NCI-H524 (cell line): ENCODE measurements around the gene ENDOV.

Source experiments
- DNase-seq, 2 experiments: peaks; one replicate each; lab custom pipeline; 2025; lab: John Stamatoyannopoulos, UW

Gene ENDOV

DNA sequence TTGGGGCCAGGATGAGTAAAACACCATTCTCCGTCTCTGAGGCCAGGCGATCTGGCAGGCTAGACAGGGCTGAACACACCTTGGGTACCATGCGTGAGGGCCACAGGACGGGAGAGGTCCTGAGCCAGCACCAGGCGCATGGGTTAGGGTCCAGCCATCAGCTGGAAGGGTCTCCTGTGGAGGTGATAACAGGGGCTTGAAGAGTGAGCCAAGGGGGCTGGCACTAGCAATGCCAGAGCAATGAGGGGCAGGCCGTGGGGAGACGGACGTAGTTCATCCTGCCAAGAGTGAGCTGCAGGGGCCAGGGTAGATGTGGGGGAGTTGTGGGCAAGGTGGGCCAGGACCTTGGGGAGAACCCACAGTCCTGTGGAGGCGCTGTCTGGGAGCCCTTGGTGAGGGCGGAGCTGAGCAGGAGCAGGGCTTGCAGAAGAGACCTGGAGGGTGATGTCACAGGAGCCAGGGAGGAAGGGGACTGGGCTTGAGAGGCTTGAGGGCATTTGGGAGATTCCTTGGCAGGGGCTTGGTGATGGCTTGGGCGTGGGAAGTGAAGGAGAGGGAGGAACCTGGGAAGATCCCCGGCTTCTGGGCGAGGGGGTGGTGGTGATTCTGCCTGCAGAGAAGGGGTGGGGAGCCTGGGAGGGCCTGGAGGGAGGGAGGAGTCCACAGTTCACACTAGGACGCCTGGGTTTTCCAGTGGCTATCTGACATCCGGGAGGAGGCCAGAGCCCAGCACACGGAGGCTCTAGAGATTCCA is 67.8 kb downstream of the ENDOV start:
- DNase-seq, result no peak

DNA sequence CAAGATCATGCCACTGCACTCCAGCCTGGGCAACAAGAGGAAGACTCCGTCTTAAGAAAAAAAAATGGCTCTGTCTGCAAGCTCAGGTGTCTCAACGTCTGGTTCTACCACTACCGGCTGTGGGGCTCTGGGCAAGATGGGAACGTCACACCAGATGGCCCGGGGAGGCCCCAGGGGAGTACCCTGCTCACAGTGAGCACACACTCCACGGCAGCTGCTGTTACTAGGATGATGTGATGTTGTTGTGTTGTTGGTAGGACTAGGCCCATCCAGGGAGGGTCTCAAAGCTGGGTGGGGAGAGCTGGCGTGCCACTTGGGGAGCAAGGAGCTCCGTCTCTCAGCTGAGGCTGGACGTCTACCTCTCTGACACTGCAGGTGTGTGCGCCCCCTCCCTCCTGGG is 70.9 kb downstream of the ENDOV start:
- DNase-seq, result peak; percentile 99 to 100

- DNase-seq, result no peak
Observed at GRCh38 chr17:80486692-80487091, 71.7 kb downstream of the ENDOV start.

- no peak for DNase-seq
Observed at GRCh38 chr17:80487511-80487910, 72.5 kb downstream of the ENDOV start.
